ENCODE results near the gene COA3. TPM values are rescaled to one million over a fixed set of nuclear protein-coding genes. Genes with fewer than 3 reads are reported as not detected.
A peak's percentile ranks its signal among the peaks of the same experiment; 100 is the strongest.

COA3 gene
- total RNA-seq, 1 experiment from 2014 or later = 74.2 TPM

GRCh38 chr17:42775534-42776098, 22.9 kb downstream of the COA3 start:
- Histone ChIP-seq H2BK120ac (ENCODE audit: low read depth, low read length, poor library complexity, severe bottlenecking) (no peak overlapping the region), H3K18ac (ENCODE audit: insufficient read length, low read depth, low read length) (no peak overlapping the region), H4K8ac (replicated peaks; ENCODE audit: insufficient read length, low read depth, low read length) (no peak overlapping the region), H3K56ac (ENCODE audit: insufficient read length, low read depth, low read length) (no peak overlapping the region), H2AFZ (ENCODE audit: low read length) (no peak overlapping the region), H3K23ac (ENCODE audit: insufficient read length, low read depth, low read length) (no peak overlapping the region), H2BK5ac (ENCODE audit: insufficient read length, low read length) (no peak overlapping the region), H4K91ac (ENCODE audit: insufficient read length, low read depth, low read length) (no peak overlapping the region), H3K27me3 (ENCODE audit: insufficient read depth, low read length) (no peaks in the 10 kb centered on the region), H2BK15ac (ENCODE audit: low read depth, low read length) (no peak overlapping the region), H2BK12ac (ENCODE audit: insufficient read length, low read depth, low read length) (no peak overlapping the region), H3K79me2 (ENCODE audit: insufficient read depth, low read length) (no peaks in the 10 kb centered on the region), H3T11ph (ENCODE audit: low read length) (no peak overlapping the region), H2AK5ac (ENCODE audit: insufficient read length, low read length) (no peak overlapping the region), H3K4me2 (ENCODE audit: insufficient read depth, insufficient read length, low read length) (no peak overlapping the region), H3K27ac (ENCODE audit: insufficient read length, low read depth, low read length) (no peak overlapping the region), H4K5ac (ENCODE audit: insufficient read length, low read depth, low read length) (no peak overlapping the region), H3K23me2 (ENCODE audit: insufficient read length, low read depth, low read length, poor library complexity, severe bottlenecking) (peaks cover 8% of the 10 kb centered on the region), H3K4me1 (ENCODE audit: insufficient read depth, low read length) (no peaks in the 10 kb centered on the region), H2BK20ac (ENCODE audit: low read depth, low read length, poor library complexity, severe bottlenecking) (no peak overlapping the region), H3K9ac (ENCODE audit: extremely low read depth, insufficient read length, low read length) (no peak overlapping the region), H3K9me3 (ENCODE audit: control insufficient read depth, low read depth, low read length) (no peaks in the 10 kb centered on the region), H4K20me1 (ENCODE audit: control insufficient read depth, insufficient read depth, insufficient read length) (no peaks in the 10 kb centered on the region), H3K79me1 (ENCODE audit: insufficient read depth, low read depth, low read length, poor library complexity, severe bottlenecking) (no peaks in the 10 kb centered on the region), H3K14ac (ENCODE audit: insufficient read depth, low read length) (no peak overlapping the region), H3K4ac (ENCODE audit: low read depth, low read length) (no peak overlapping the region)
- no peak for TF ChIP-seq CTCF (conservative IDR thresholded peaks at IDR 0.05)
- Mint-ChIP-seq H3K9me3 (no peaks in the 10 kb centered on the region; a peak in 1 of 5 replicates), H3K4me3 (peak overlapping the region; percentile 23 to 100; a peak in 2 of 5 replicates), H3K36me3 (ENCODE audit: insufficient read depth in 1 of 3, low read depth in 3 of 3) (peaks cover 4 to 44% (median 41%) of the 10 kb centered on the region in 3 experiments; a peak in 6 of 7 replicates), H3K27me3 (ENCODE audit: low read depth) (no peaks in the 10 kb centered on the region), H3K27ac (no peak overlapping the region), H3K4me1 (peaks cover 15 to 17% of the 10 kb centered on the region in 2 experiments)
- DNase-seq = no peak
- no CpG with 5 or more reads among the region's 3 CpGs for WGBS (ENCODE audit: extremely low coverage, insufficient read length, low lambda C conversion rate)

Measured in H9 (cell line).